Smooth muscle cell (in vitro differentiated cells): ENCODE data around the gene EYA4. TPM values are rescaled to one million over a fixed set of nuclear protein-coding genes. Genes with fewer than 3 reads are reported as not detected.

Experiments
- DNase-seq: peaks from one replicate; lab custom pipeline; 2025; ENCODE audit not compliant: unreplicated experiment; lab: John Stamatoyannopoulos, UW
- H2AFZ ChIP-seq: fragments of 200-600 bp; sonication (generic); 2 replicates; pipeline ENCODE4 v1.6.0; 2016; ENCODE audit warnings: antibody characterized with exemption, low read depth, mild to moderate bottlenecking
- H3F3A ChIP-seq: fragments of 200-600 bp; sonication (generic); 2 replicates; pipeline ENCODE4 v1.6.0; 2017; ENCODE audit warnings: antibody characterized with exemption, low read depth
- H3K27ac ChIP-seq: fragments of 200-600 bp; sonication (generic); 2 replicates; pipeline ENCODE4 v1.5.1; 2016; ENCODE audit warnings: low read depth, mild to moderate bottlenecking
- H3K27me3 ChIP-seq: fragments of 200-600 bp; sonication (generic); 2 replicates; pipeline ENCODE4 v1.6.1; 2016; ENCODE audit warnings: low read depth, mild to moderate bottlenecking
- H3K36me3 ChIP-seq: fragments of 200-600 bp; sonication (generic); 2 replicates; pipeline ENCODE4 v1.5.1; 2016; ENCODE audit warnings: low read depth
- H3K4me1 ChIP-seq: fragments of 200-600 bp; sonication (generic); 2 replicates; pipeline ENCODE4 v1.5.1; 2016; ENCODE audit warnings: low read depth
- H3K4me2 ChIP-seq: fragments of 200-600 bp; sonication (generic); 2 replicates; pipeline ENCODE4 v1.6.0; 2016; ENCODE audit warnings: mild to moderate bottlenecking
- H3K4me3 ChIP-seq: fragments of 200-600 bp; sonication (generic); 2 replicates; pipeline ENCODE4 v1.5.1; 2016; ENCODE audit warnings: mild to moderate bottlenecking
- H3K79me2 ChIP-seq: fragments of 200-600 bp; sonication (generic); 2 replicates; pipeline ENCODE4 v1.6.0; 2016; ENCODE audit warnings: low read depth, mild to moderate bottlenecking
- H3K9ac ChIP-seq: fragments of 200-600 bp; sonication (generic); 2 replicates; pipeline ENCODE4 v1.6.0; 2016; ENCODE audit warnings: low read depth
- H3K9me3 ChIP-seq: fragments of 200-600 bp; sonication (generic); replicated peaks from 2 replicates; pipeline ENCODE4 v1.5.1; 2016; ENCODE audit warnings: low read depth
- H4K20me1 ChIP-seq: fragments of 200-600 bp; sonication (generic); 2 replicates; pipeline ENCODE4 v1.6.0; 2016; ENCODE audit warnings: low read depth
- CTCF ChIP-seq: fragments of 200-600 bp; sonication (generic); IDR thresholded peaks from 2 replicates; pipeline ENCODE4 v1.5.1; 2017; ENCODE audit warnings: borderline replicate concordance, mild to moderate bottlenecking, antibody characterized with exemption; ENCODE audit not compliant: insufficient read depth, poor library complexity, severe bottlenecking
- WGBS: methylation state at CpG from one replicate; pipeline ENCODE4 v1.1.7; 2016; ENCODE audit warnings: low lambda C conversion rate; 5-methylcytosine and 5-hydroxymethylcytosine counted together
- polyA plus RNA-seq: library from polyadenylated mRNA; unstranded; fragments of >200 nt; fragmentation: Nextera tagmentation; extraction: Ambion mirVana; gene quantifications from 2 replicates; pipeline ENCODE4 v1.2.1, GENCODE V29; 2016
- total RNA-seq: library from RNA; depleted of rRNA; stranded (reverse); fragments of >200 nt; gene quantifications from 2 replicates; pipeline ENCODE4 v1.2.3, GENCODE V29; 2014

Gene EYA4
- total and polyA plus RNA-seq, 2 experiments from 2014 or later = 1.3 TPM; not detected in 1

GRCh38 chr6:133241901-133242636, 912 bp downstream of the EYA4 start:
- Histone ChIP-seq H3K4me3 (peak overlapping the region; percentile 56), H3K79me2 (no peaks in the 10 kb centered on the region), H3K27ac (no peak overlapping the region), H3K9me3 (no peaks in the 10 kb centered on the region), H3K4me2 (peak overlapping the region; percentile 95), H3F3A (no peaks in the 10 kb centered on the region), H3K9ac (no peak overlapping the region), H4K20me1 (no peaks in the 10 kb centered on the region), H3K36me3 (no peaks in the 10 kb centered on the region), H3K4me1 (peaks cover 8% of the 10 kb centered on the region), H2AFZ (peak overlapping the region; percentile 82), H3K27me3 (peaks cover 85% of the 10 kb centered on the region)
- WGBS = 2% methylated on average over 52 of the region's 52 CpGs
- no peak for TF ChIP-seq CTCF
- no peak for DNase-seq

GRCh38 chr6:133242637-133243585, 1.8 kb downstream of the EYA4 start:
- Histone ChIP-seq H4K20me1 (no peaks in the 10 kb centered on the region), H3K9me3 (no peaks in the 10 kb centered on the region), H3K4me1 (peaks cover 8% of the 10 kb centered on the region), H3K9ac (no peak overlapping the region), H2AFZ (peak overlapping the region; percentile 38), H3K27me3 (peaks cover 93% of the 10 kb centered on the region), H3K79me2 (no peaks in the 10 kb centered on the region), H3K4me2 (peak overlapping the region; percentile 95), H3K4me3 (peak overlapping the region; percentile 56), H3K36me3 (no peaks in the 10 kb centered on the region), H3F3A (no peaks in the 10 kb centered on the region), H3K27ac (no peak overlapping the region)
- TF ChIP-seq CTCF = no peak
- DNase-seq = no peak
- WGBS = 3% methylated on average over 36 of the region's 36 CpGs

- DNase-seq = no peak
- H3K79me2 ChIP-seq = no peaks in the 10 kb centered on the region
- no peaks in the 10 kb centered on the region for H4K20me1 ChIP-seq
- H3K4me2 ChIP-seq = no peak overlapping the region
- WGBS = 32% methylated on average over 7 of the region's 7 CpGs
- no peaks in the 10 kb centered on the region for H3K9me3 ChIP-seq
- H3K4me1 ChIP-seq = peaks cover 8% of the 10 kb centered on the region
- no peak overlapping the region for H3K9ac ChIP-seq
- no peak overlapping the region for H2AFZ ChIP-seq
- H3K36me3 ChIP-seq = no peaks in the 10 kb centered on the region
- peaks cover 99% of the 10 kb centered on the region for H3K27me3 ChIP-seq
- no peaks in the 10 kb centered on the region for H3F3A ChIP-seq
- H3K4me3 ChIP-seq = no peak overlapping the region
- H3K27ac ChIP-seq = no peak overlapping the region
- no peak for TF ChIP-seq CTCF
These were observed 2.7 kb downstream of the EYA4 start for GRCh38 chr6:133243723-133244305.
